GM10248 (cell line): Measurements from ENCODE around the gene ZNF595.

ENCODE experiments used
- CTCF ChIA-PET: fragments of 300-600 bp; sonication (Branson Sonifier 250); formaldehyde crosslinking; extraction: SDS; loops from one replicate; lab custom pipeline; 2021; ENCODE audit warnings: antibody characterized with exemption; lab: Yijun Ruan, JAX
- POLR2A ChIA-PET: fragments of 350-650 bp; sonication (Branson Sonifier 250); formaldehyde crosslinking; extraction: SDS; loops from one replicate; lab custom pipeline; 2020; ENCODE audit warnings: antibody characterized with exemption; lab: Yijun Ruan, JAX
- DNase-seq: peaks from one replicate; pipeline ENCODE4 v3.0.0; 2012; ENCODE audit errors: extremely low spot score
- TF ChIP-seq, protein P1 (sequence below): IDR thresholded peaks from 2 replicates; pipeline ENCODE4 v1.5.1; 2012; ENCODE audit warnings: mild to moderate bottlenecking, low read depth; ENCODE audit errors: extremely low read depth, missing control alignments, control extremely low read depth

ZNF595 gene

GRCh38 chr4:107083-107443, 53.9 kb downstream of the ZNF595 start:
- POLR2A ChIA-PET: no interaction called here
- DNase-seq: no peak

GRCh38 chr4:107444-108429, 54.6 kb downstream of the ZNF595 start:
- TF ChIP-seq, protein P1, sequence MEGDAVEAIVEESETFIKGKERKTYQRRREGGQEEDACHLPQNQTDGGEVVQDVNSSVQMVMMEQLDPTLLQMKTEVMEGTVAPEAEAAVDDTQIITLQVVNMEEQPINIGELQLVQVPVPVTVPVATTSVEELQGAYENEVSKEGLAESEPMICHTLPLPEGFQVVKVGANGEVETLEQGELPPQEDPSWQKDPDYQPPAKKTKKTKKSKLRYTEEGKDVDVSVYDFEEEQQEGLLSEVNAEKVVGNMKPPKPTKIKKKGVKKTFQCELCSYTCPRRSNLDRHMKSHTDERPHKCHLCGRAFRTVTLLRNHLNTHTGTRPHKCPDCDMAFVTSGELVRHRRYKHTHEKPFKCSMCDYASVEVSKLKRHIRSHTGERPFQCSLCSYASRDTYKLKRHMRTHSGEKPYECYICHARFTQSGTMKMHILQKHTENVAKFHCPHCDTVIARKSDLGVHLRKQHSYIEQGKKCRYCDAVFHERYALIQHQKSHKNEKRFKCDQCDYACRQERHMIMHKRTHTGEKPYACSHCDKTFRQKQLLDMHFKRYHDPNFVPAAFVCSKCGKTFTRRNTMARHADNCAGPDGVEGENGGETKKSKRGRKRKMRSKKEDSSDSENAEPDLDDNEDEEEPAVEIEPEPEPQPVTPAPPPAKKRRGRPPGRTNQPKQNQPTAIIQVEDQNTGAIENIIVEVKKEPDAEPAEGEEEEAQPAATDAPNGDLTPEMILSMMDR: no peak
- POLR2A ChIA-PET: no interaction called here
- CTCF ChIA-PET: no interaction called here
- no peak for DNase-seq

More at GRCh38 chr4:107083-107443, 53.9 kb downstream of the ZNF595 start:
- CTCF ChIA-PET: no interaction called here
- TF ChIP-seq, protein P1: no peak

DNA sequence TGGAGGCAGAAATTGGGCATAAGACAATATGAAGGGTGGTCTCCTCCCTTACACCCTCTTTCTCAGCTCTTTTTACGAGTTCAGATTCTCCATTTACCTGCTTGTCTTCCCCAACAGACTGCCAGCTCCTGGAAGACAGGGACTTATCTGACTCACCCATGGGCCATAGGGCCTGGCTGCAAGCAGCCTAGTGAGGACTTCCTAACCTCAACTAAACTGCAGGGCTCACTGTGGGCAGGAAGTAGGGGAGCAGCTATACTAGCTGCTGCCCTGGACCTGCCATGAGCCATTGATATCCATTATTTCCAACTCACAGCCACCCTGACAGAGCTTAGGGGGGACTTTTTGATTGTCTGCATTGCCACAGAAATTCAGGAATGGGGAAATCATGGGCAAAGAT, 59.6 kb downstream of the ZNF595 start:
- TF ChIP-seq, protein P1: no peak

GRCh38 chr4:113732-114131, 60.6 kb downstream of the ZNF595 start:
- ChIA-PET POLR2A (no interaction called here), CTCF (interaction anchor here (1.2 kb wide), 1 partner anchor 14 kb away, joined by 3 read pairs; no protein-coding TSS in a partner anchor)
- TF ChIP-seq, protein P1: no peak
- no peak for DNase-seq

More for the DNA sequence above, 59.6 kb downstream of the ZNF595 start:
- ChIA-PET POLR2A (no interaction called here), CTCF (interaction anchor here (1.2 kb wide), 1 partner anchor 13 kb away, joined by 3 read pairs; no protein-coding TSS in a partner anchor)
- DNase-seq: no peak

DNA sequence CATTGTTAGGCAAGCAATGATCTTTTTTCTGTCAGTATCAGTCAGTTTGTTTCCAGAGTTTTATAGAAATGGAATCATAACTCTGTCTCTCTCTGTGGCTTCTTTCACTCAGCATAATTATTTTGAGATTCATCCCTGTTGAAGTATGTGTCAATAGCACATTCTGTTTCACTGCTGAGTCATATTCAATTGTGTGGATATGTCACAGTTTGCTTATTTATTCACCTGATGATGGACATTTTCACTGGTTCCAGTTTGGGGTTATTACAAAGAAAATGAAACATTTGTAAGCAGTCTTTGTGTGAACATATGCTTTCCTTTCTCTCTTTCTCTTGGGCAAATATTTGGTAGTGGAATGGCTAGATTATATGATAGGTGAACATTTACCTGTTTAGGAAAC, 61.0 kb downstream of the ZNF595 start:
- TF ChIP-seq, protein P1: no peak
- no peak for DNase-seq
- POLR2A ChIA-PET: no interaction called here
- CTCF ChIA-PET: no interaction called here

DNA sequence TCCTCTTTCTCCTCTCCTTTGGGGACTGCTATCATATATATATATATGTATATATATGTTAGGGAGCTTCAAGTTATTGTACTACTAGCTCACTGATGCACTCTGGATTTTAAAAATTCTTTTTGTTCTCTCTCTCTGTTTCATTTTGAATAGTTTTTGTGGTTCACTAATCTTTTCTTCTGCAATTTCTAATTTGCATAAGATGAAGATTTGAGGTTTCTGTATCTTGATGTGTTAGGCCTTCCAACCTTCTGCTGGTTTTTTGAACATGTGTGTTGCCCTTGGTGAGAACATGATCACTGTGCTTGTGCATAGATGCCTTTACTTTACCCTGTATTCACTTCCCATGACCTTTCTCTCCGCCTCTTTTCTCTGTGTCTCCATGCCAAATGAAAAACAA, 63.4 kb downstream of the ZNF595 start:
- TF ChIP-seq, protein P1: no peak
- CTCF ChIA-PET: no interaction called here
- no peak for DNase-seq
- POLR2A ChIA-PET: no interaction called here
